Sigmoid colon (tissue), 7 donors: ENCODE results near the gene PRKAG2. TPM values are rescaled to one million over a fixed set of nuclear protein-coding genes. Genes with fewer than 3 reads are reported as not detected.

Source experiments
- DNase-seq: peaks from one replicate; pipeline ENCODE4 v3.0.0-alpha.2; 2019
- H3K27ac ChIP-seq, 4 donors: fragments of 200-600 bp; sonication (generic); one replicate each; pipeline ENCODE4 v1.5.1; 2016 to 2019; ENCODE audit warnings: mild to moderate bottlenecking in 1 of 4
- H3K27me3 ChIP-seq, 3 donors: fragments of 200-600 bp; sonication (generic); one replicate each; pipeline ENCODE4 v1.5.1; 2019; ENCODE audit warnings: mild to moderate bottlenecking in 1 of 3
- H3K36me3 ChIP-seq, 4 donors: fragments of 200-600 bp; sonication (generic); one replicate each; pipeline ENCODE4 v1.5.1; 2016 to 2019
- H3K4me1 ChIP-seq, 4 donors: fragments of 200-600 bp; sonication (generic); one replicate each; pipeline ENCODE4 v1.5.1; 2017 to 2019
- H3K4me3 ChIP-seq, 4 donors: fragments of 200-600 bp; sonication (generic); one replicate each; pipeline ENCODE4 v1.5.1; 2017 to 2019; ENCODE audit warnings: mild to moderate bottlenecking in 2 of 4, moderate library complexity in 1 of 4
- H3K9me3 ChIP-seq, 4 donors: fragments of 200-600 bp in 3 of 4; sonication (generic) in 3 of 4; one replicate each; pipeline versions ENCODE4 v1.5.1 to v1.6.1; 2013 to 2019
- CTCF ChIP-seq, 4 experiments: fragments of 450-650 bp in 3 of 4; fragments of 200-600 bp in 1 of 4; IDR thresholded peaks; one replicate each; pipeline ENCODE4 v1.5.1; 2016 to 2019; ENCODE audit warnings: antibody characterized with exemption in 4 of 4, mild to moderate bottlenecking in 3 of 4, moderate library complexity in 2 of 4
- EP300 ChIP-seq, 4 donors: sonication (generic); formaldehyde crosslinking; IDR thresholded peaks; one replicate each; pipeline ENCODE4 v1.6.1; 2017; ENCODE audit warnings: antibody characterized with exemption in 4 of 4
- POLR2A ChIP-seq, 2 donors: fragments of 450-650 bp; IDR thresholded peaks; one replicate each; pipeline ENCODE4 v1.6.1; 2016; ENCODE audit warnings: antibody characterized with exemption in 2 of 2, mild to moderate bottlenecking in 2 of 2, moderate library complexity in 2 of 2
- POLR2AphosphoS5 ChIP-seq, 4 donors: sonication (generic); formaldehyde crosslinking; IDR thresholded peaks; one replicate each; pipeline ENCODE4 v1.6.1; 2017; ENCODE audit warnings: antibody characterized with exemption in 4 of 4
- WGBS, 2 donors: extraction: QIAGEN DNeasy Blood & Tissue Kit; methylation state at CpG; one replicate each; pipeline ENCODE4 v1.1.7; 2013; 5-methylcytosine and 5-hydroxymethylcytosine counted together
- intact Hi-C: fragments of 100-400 bp; cut with DNase I; formaldehyde crosslinking; loops from one replicate; pipeline ENCODE4 v1.15.1; 2023
- polyA plus RNA-seq, 3 donors: library from polyadenylated mRNA; stranded (reverse); fragments of 200-250 nt; gene quantifications; one replicate each; pipeline ENCODE4 v1.2.3, GENCODE V29; 2013
- total RNA-seq, 4 donors: library from RNA; depleted of rRNA; stranded (reverse); fragments of >200 nt; gene quantifications; one replicate each; pipeline ENCODE4 v1.1.0, GENCODE V29; 2016
- donor health status: healthy with polysubstance abuse.
- donor health status: Bipolar disorder and iron deficiency.
- donor health status: healthy.

Gene PRKAG2
- total and polyA plus RNA-seq, 7 donors = 19.2 to 51.2 (median 37.1) TPM

- Histone ChIP-seq H3K36me3 (no peaks in the 10 kb centered on the region), H3K27ac (no peak overlapping the region), H3K9me3 (no peaks in the 10 kb centered on the region), H3K4me1 (peaks cover 0 to 4% (median 1%) of the 10 kb centered on the region in 4 donors), H3K27me3 (no peaks in the 10 kb centered on the region), H3K4me3 (no peak overlapping the region)
- TF ChIP-seq EP300 (IDR thresholded peaks at IDR 0.05) (no peak), CTCF (IDR thresholded peaks at IDR 0.05) (peak in 1 of 4 experiments; percentile 19), POLR2A (IDR thresholded peaks at IDR 0.05) (no peak), POLR2AphosphoS5 (IDR thresholded peaks at IDR 0.05) (no peak)
- WGBS, 2 donors = 41 to 74% methylated on average over 33 of the region's 33 CpGs
- DNase-seq = no peak
- intact Hi-C loops = no loop called here
Observed at GRCh38 chr7:151744656-151745638, 132.0 kb downstream of the PRKAG2 start.

DNA sequence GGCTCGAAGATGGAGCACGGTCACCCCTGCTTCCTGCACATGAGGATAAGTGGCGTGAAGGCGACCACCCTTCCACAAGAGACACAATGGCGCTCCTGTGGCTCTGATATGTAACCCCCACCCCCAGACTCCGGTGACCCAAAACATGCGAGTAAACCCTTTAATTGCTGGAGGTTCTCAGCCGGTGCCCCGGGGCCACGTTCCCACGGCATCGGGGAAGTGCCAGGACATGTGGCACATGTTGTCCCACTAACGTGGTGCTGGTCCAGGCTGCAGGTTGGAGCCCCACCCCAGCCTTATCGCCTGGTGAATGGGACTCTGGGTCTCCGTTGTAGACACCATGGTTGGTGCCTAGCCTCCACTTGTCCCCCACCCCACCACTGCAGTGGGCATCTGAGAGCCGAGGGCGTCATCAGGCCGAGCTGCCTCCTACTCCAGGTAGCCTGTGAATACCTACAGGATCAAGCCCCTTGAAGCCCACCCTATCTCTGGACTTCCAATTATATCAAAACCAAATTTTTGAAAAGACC lies 132.8 kb downstream of the PRKAG2 start:
- Histone ChIP-seq H3K4me1 (peaks cover 0 to 4% (median 1%) of the 10 kb centered on the region in 4 donors), H3K36me3 (no peaks in the 10 kb centered on the region), H3K4me3 (no peak overlapping the region), H3K27ac (no peak overlapping the region), H3K27me3 (no peaks in the 10 kb centered on the region), H3K9me3 (no peaks in the 10 kb centered on the region)
- no peak for DNase-seq
- intact Hi-C loops = no loop called here
- no peak for TF ChIP-seq POLR2AphosphoS5 (IDR thresholded peaks at IDR 0.05)
- no peak for TF ChIP-seq CTCF (IDR thresholded peaks at IDR 0.05)
- TF ChIP-seq EP300 (IDR thresholded peaks at IDR 0.05) = no peak
- TF ChIP-seq POLR2A (IDR thresholded peaks at IDR 0.05) = no peak
- 87 to 93% methylated on average over 18 of the region's 18 CpGs for WGBS, 2 donors

- DNase-seq = no peak
- no peaks in the 10 kb centered on the region for H3K9me3 ChIP-seq
- H3K4me3 ChIP-seq = no peak overlapping the region
- H3K27me3 ChIP-seq = no peaks in the 10 kb centered on the region
- H3K4me1 ChIP-seq = peaks cover 0 to 4% (median 1%) of the 10 kb centered on the region in 4 donors
- no peak overlapping the region for H3K27ac ChIP-seq
- TF ChIP-seq POLR2A (IDR thresholded peaks at IDR 0.05) (no peak), POLR2AphosphoS5 (IDR thresholded peaks at IDR 0.05) (no peak), CTCF (IDR thresholded peaks at IDR 0.05) (no peak), EP300 (IDR thresholded peaks at IDR 0.05) (no peak)
- intact Hi-C loops = no loop called here
- 87 to 88% methylated on average over 10 of the region's 10 CpGs for WGBS, 2 donors
- H3K36me3 ChIP-seq = no peaks in the 10 kb centered on the region
Observed at GRCh38 chr7:151743481-151743983, 133.4 kb downstream of the PRKAG2 start.

GRCh38 chr7:151742713-151743480 lies 134.0 kb downstream of the PRKAG2 start:
- intact Hi-C loops = no loop called here

More at GRCh38 chr7:151742713-151743480, 134.0 kb downstream of the PRKAG2 start:
- Histone ChIP-seq H3K4me3 (no peak overlapping the region), H3K27me3 (no peaks in the 10 kb centered on the region), H3K36me3 (no peaks in the 10 kb centered on the region), H3K9me3 (no peaks in the 10 kb centered on the region), H3K27ac (no peak overlapping the region), H3K4me1 (peaks cover 0 to 4% (median 1%) of the 10 kb centered on the region in 4 donors)
- no peak for DNase-seq
- 49 to 77% methylated on average over 18 of the region's 18 CpGs for WGBS, 2 donors
- TF ChIP-seq EP300 (IDR thresholded peaks at IDR 0.05) (no peak), CTCF (IDR thresholded peaks at IDR 0.05) (no peak), POLR2AphosphoS5 (IDR thresholded peaks at IDR 0.05) (no peak), POLR2A (IDR thresholded peaks at IDR 0.05) (no peak)
